Measurements from ENCODE around the gene TBATA. TPM values are rescaled to one million over a fixed set of nuclear protein-coding genes. Genes with fewer than 3 reads are reported as not detected.

The TBATA gene
- total and polyA plus RNA-seq, 11 donors: not detected

- peaks cover 0 to 6% (median 0%) of the 10 kb centered on the region in 9 donors for H3K27me3 ChIP-seq
- DNase-seq (no peak), ATAC-seq (no peak)
- intact Hi-C loops (cut with DNase I): no loop called here
- peaks cover 0 to 17% (median 2%) of the 10 kb centered on the region in 12 donors for H3K9me3 ChIP-seq
- TF ChIP-seq CTCF (IDR thresholded peaks at IDR 0.05) (no peak), POLR2A (IDR thresholded peaks at IDR 0.05) (no peak)
- no peak overlapping the region for H3K4me3 ChIP-seq
- no peak overlapping the region for H3K27ac ChIP-seq
- peaks cover 0 to 23% (median 0%) of the 10 kb centered on the region in 12 donors for H3K4me1 ChIP-seq
- no peaks in the 10 kb centered on the region for H3K36me3 ChIP-seq
- WGBS, 4 donors: 57 to 90% (median 70%) methylated on average over 5 of the region's 5 CpGs
Observed at GRCh38 chr10:70786799-70787415, 1.7 kb upstream of the TBATA start.

GRCh38 chr10:70784471-70784870 lies 706 bp downstream of the TBATA start:
- Histone ChIP-seq H3K9me3 (peaks cover 0 to 17% (median 2%) of the 10 kb centered on the region in 12 donors), H3K36me3 (no peaks in the 10 kb centered on the region), H3K27ac (no peak overlapping the region), H3K4me3 (no peak overlapping the region), H3K27me3 (peaks cover 0 to 6% (median 0%) of the 10 kb centered on the region in 9 donors), H3K4me1 (peaks cover 0 to 27% (median 0%) of the 10 kb centered on the region in 12 donors)
- ATAC-seq: no peak
- no peak for TF ChIP-seq CTCF (IDR thresholded peaks at IDR 0.05)
- TF ChIP-seq POLR2A (IDR thresholded peaks at IDR 0.05): no peak
- 53 to 91% (median 87%) methylated on average over 2 of the region's 2 CpGs for WGBS, 4 donors
- no peak for DNase-seq
- intact Hi-C loops (cut with DNase I): no loop called here

GRCh38 chr10:70784016-70784415 lies 1.2 kb downstream of the TBATA start:
- intact Hi-C loops (cut with DNase I): no loop called here
- no peak for DNase-seq

More at GRCh38 chr10:70784016-70784415, 1.2 kb downstream of the TBATA start:
- no peak overlapping the region for H3K27ac ChIP-seq
- no peak overlapping the region for H3K4me3 ChIP-seq
- H3K36me3 ChIP-seq: no peaks in the 10 kb centered on the region
- no peak for ATAC-seq
- 76 to 82% (median 77%) methylated on average over 5 of the region's 5 CpGs for WGBS, 4 donors
- H3K9me3 ChIP-seq: peaks cover 0 to 17% (median 2%) of the 10 kb centered on the region in 12 donors
- H3K27me3 ChIP-seq: peaks cover 0 to 6% (median 0%) of the 10 kb centered on the region in 9 donors
- TF ChIP-seq POLR2A (IDR thresholded peaks at IDR 0.05): no peak
- TF ChIP-seq CTCF (IDR thresholded peaks at IDR 0.05): no peak
- H3K4me1 ChIP-seq: peaks cover 0 to 32% (median under 1%) of the 10 kb centered on the region in 12 donors

Data from heart left ventricle (tissue), 16 donors.